GM21381 (cell line): Measurements from ENCODE around the gene BLTP1.

Experiments used
- ATAC-seq: cut with Tn5 transposase; IDR thresholded peaks from one replicate; pipeline ENCODE4 v1.9.1; 2021; ENCODE audit warnings: mild to moderate bottlenecking, moderate library complexity; ENCODE audit not compliant: unreplicated experiment

Gene BLTP1

DNA sequence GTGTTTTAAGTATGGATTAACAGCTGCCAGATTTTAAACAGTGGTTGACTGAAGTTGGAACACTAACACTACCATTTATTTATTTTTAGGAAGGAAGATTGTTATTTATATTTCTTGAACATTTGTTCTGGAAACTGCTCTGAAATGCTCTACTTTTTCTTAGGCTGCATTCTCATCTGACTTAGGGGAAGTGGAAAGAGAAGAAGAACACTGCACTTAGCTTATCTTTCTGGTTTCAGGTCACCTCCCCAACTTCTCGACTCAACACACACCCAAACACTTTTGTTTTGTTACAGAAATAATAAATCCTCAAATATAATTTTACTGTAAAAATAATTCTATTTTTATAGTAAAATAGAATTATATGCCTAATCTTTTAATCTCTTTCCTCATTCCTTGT, 18.6 kb downstream of the BLTP1 start:
- ATAC-seq = peak; percentile 60

- ATAC-seq = no peak
Observed at GRCh38 chr4:122171323-122171722, 19.2 kb downstream of the BLTP1 start.

GRCh38 chr4:122172266-122172665, 20.1 kb downstream of the BLTP1 start:
- no peak for ATAC-seq

DNA sequence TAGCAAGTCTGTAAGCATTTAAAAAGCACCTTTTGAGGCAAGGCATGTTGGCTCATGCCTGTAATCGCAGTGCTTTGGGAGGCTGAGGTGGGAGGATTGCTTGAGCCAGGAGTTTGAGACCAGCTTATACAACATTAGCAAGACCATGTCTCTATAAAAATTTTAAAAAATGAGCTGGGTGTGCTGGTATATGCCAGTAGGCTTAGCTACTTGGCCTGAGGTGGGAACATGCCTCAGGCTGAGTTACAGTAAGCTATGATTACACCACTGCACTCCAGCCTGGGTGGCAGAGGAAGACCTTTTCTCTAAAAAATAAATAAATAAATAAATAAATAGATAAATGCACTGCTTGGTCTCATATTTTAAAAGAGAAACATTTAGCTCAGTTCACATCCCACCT, 26.8 kb downstream of the BLTP1 start:
- no peak for ATAC-seq

- no peak for ATAC-seq
Observed at GRCh38 chr4:122195718-122196117, 43.6 kb downstream of the BLTP1 start.
